ENCODE measurements around the gene TLR5. TPM values are rescaled to one million over a fixed set of nuclear protein-coding genes. Genes with fewer than 3 reads are reported as not detected.

The TLR5 gene
- polyA plus RNA-seq, 3 donors = 35.5 to 58.0 (median 45.7) TPM

DNA sequence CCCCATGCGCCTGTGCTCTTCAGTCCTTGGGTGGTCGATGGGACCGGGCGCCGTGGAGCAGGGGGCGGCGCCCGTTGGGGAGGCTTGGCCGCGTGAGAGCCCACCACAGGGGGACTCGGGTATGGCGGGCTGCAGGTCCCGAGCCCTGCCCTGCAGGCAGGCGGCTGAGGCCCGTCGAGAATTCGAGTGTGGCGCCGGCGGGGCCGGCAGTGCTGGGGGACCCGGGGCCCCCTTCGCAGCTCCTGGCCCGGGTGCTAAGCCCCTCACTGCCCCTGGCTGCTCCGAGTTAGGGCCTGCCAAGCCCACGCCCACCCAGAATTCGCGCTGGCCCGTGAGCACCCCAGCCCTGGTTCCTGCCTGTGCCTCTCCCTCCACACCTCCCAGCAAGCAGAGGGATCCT, 26.1 kb downstream of the TLR5 start:
- DNase-seq = no peak
- H3K27me3 Mint-ChIP-seq (ENCODE audit: low read depth in 3 of 3) = peaks cover 0 to 1% (median 0%) of the 10 kb centered on the region in 3 donors
- Histone ChIP-seq H3K9me3 (replicated peaks in 1 of 2; ENCODE audit: control insufficient read depth in 1 of 2, insufficient read depth in 1 of 2, low read length in 2 of 2) (no peaks in the 10 kb centered on the region), H3K4me3 (replicated peaks in 1 of 3; ENCODE audit: low read depth in 2 of 3, low read length in 3 of 3) (no peak overlapping the region), H2AFZ (ENCODE audit: insufficient read depth, low read depth, low read length, poor library complexity, severe bottlenecking) (no peak overlapping the region), H3K4me1 (ENCODE audit: control insufficient read depth in 1 of 2, insufficient read depth in 2 of 2, low read length in 2 of 2) (no peaks in the 10 kb centered on the region), H4K20me1 (ENCODE audit: insufficient read depth, low read length) (peaks cover 8% of the 10 kb centered on the region), H3K79me2 (ENCODE audit: insufficient read depth, low read length) (no peaks in the 10 kb centered on the region), H3K36me3 (replicated peaks in 1 of 2; ENCODE audit: control insufficient read depth in 1 of 2, insufficient read depth in 2 of 2, low read length in 2 of 2) (peaks cover 16 to 57% of the 10 kb centered on the region in 2 donors), H3K27me3 (ENCODE audit: control insufficient read depth in 2 of 2, insufficient read depth in 2 of 2, low read length in 2 of 2) (no peaks in the 10 kb centered on the region), H3K27ac (ENCODE audit: low read depth in 1 of 2, low read length in 2 of 2) (no peak overlapping the region), H3K9ac (ENCODE audit: insufficient read depth, low read length, poor library complexity, severe bottlenecking) (no peak overlapping the region), H3K4me2 (replicated peaks; ENCODE audit: extremely low read depth, low read length, poor library complexity, severe bottlenecking) (no peak overlapping the region)
- intact Hi-C loops (cut with micrococcal nuclease) = no loop called here
- TF ChIP-seq, protein P1, sequence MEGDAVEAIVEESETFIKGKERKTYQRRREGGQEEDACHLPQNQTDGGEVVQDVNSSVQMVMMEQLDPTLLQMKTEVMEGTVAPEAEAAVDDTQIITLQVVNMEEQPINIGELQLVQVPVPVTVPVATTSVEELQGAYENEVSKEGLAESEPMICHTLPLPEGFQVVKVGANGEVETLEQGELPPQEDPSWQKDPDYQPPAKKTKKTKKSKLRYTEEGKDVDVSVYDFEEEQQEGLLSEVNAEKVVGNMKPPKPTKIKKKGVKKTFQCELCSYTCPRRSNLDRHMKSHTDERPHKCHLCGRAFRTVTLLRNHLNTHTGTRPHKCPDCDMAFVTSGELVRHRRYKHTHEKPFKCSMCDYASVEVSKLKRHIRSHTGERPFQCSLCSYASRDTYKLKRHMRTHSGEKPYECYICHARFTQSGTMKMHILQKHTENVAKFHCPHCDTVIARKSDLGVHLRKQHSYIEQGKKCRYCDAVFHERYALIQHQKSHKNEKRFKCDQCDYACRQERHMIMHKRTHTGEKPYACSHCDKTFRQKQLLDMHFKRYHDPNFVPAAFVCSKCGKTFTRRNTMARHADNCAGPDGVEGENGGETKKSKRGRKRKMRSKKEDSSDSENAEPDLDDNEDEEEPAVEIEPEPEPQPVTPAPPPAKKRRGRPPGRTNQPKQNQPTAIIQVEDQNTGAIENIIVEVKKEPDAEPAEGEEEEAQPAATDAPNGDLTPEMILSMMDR (IDR thresholded peaks at IDR 0.05) = no peak
- H3K27ac Mint-ChIP-seq = no peak overlapping the region
- H3K9me3 Mint-ChIP-seq = peaks cover 0 to 9% (median 0%) of the 10 kb centered on the region in 7 donors
- no peak overlapping the region for H3K4me3 Mint-ChIP-seq
- peaks cover 54 to 66% of the 10 kb centered on the region in 2 donors for H3K36me3 Mint-ChIP-seq
- 94% methylated on average over 27 of the region's 29 CpGs for WGBS (ENCODE audit: insufficient coverage)
- no peaks in the 10 kb centered on the region for H3K4me1 Mint-ChIP-seq

DNA sequence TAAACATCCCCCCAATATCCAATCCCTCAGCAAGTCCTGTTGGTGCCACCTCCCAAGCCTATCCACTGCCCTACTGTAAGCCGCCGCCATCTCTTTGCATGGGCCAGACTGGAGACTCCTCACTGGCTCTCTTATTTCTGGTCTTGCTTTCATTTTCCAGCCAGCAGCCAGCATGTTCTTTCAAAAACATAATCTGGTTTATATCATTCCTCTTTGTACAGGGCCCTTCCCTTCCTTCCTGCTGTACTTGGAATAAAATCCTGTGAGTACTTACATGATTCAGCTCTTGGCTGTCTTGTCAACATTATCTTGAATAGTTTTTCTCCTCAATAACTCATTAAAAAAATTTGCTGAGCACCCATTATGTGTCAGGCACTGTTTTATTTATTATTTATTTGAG, 28.2 kb downstream of the TLR5 start:
- intact Hi-C loops (cut with micrococcal nuclease) = no loop called here
- Mint-ChIP-seq H3K9me3 (peaks cover 0 to 9% (median 0%) of the 10 kb centered on the region in 7 donors), H3K36me3 (peaks cover 57 to 67% of the 10 kb centered on the region in 2 donors)

More for the DNA sequence above, 28.2 kb downstream of the TLR5 start:
- no peak overlapping the region for H3K4me2 ChIP-seq (replicated peaks; ENCODE audit: extremely low read depth, low read length, poor library complexity, severe bottlenecking)
- peak overlapping the region in 1 of 7 donors; percentile 63 for H3K27ac Mint-ChIP-seq
- DNase-seq = no peak
- H3K9me3 ChIP-seq (replicated peaks in 1 of 2; ENCODE audit: control insufficient read depth in 1 of 2, insufficient read depth in 1 of 2, low read length in 2 of 2) = no peaks in the 10 kb centered on the region
- peaks cover 8% of the 10 kb centered on the region for H3K4me1 Mint-ChIP-seq
- no peak overlapping the region for H2AFZ ChIP-seq (ENCODE audit: insufficient read depth, low read depth, low read length, poor library complexity, severe bottlenecking)
- TF ChIP-seq, protein P1 (IDR thresholded peaks at IDR 0.05) = no peak
- no peak overlapping the region for H3K4me3 ChIP-seq (replicated peaks in 1 of 3; ENCODE audit: low read depth in 2 of 3, low read length in 3 of 3)
- no peak overlapping the region for H3K9ac ChIP-seq (ENCODE audit: insufficient read depth, low read length, poor library complexity, severe bottlenecking)
- H3K27me3 Mint-ChIP-seq (ENCODE audit: low read depth in 3 of 3) = peaks cover 0 to 1% (median 0%) of the 10 kb centered on the region in 3 donors
- H3K4me3 Mint-ChIP-seq = no peak overlapping the region
- no peaks in the 10 kb centered on the region for H3K27me3 ChIP-seq (ENCODE audit: control insufficient read depth in 2 of 2, insufficient read depth in 2 of 2, low read length in 2 of 2)
- WGBS (ENCODE audit: insufficient coverage) = 88% methylated on average over 2 of the region's 2 CpGs
- H3K36me3 ChIP-seq (replicated peaks in 1 of 2; ENCODE audit: control insufficient read depth in 1 of 2, insufficient read depth in 2 of 2, low read length in 2 of 2) = peaks cover 10 to 57% of the 10 kb centered on the region in 2 donors
- H3K79me2 ChIP-seq (ENCODE audit: insufficient read depth, low read length) = no peaks in the 10 kb centered on the region
- H4K20me1 ChIP-seq (ENCODE audit: insufficient read depth, low read length) = peaks cover 9% of the 10 kb centered on the region
- no peak overlapping the region for H3K27ac ChIP-seq (ENCODE audit: low read depth in 1 of 2, low read length in 2 of 2)
- H3K4me1 ChIP-seq (ENCODE audit: control insufficient read depth in 1 of 2, insufficient read depth in 2 of 2, low read length in 2 of 2) = no peaks in the 10 kb centered on the region

Data from CD14-positive monocyte (primary cell).